H54 (cell line): ENCODE measurements around the gene SLC37A2.

ENCODE experiments used
- DNase-seq: peaks from one replicate; pipeline ENCODE4 v3.0.0; 2011; ENCODE audit warnings: low spot score, mixed read lengths; ENCODE audit not compliant: insufficient read length
- FAIRE-seq: peaks from 3 replicates; lab custom pipeline; 2011; peaks lifted over from hg19 to GRCh38; lab: Jason Lieb, UNC
- POLR2A ChIP-seq: IDR thresholded peaks from 2 replicates; pipeline ENCODE4 v1.6.1; 2011; ENCODE audit warnings: low read depth, mild to moderate bottlenecking, low read length

The SLC37A2 gene

GRCh38 chr11:125092669-125093068 lies 29.6 kb downstream of the SLC37A2 start:
- FAIRE-seq (no peak), DNase-seq (no peak)
- no peak for TF ChIP-seq POLR2A

GRCh38 chr11:125093502-125093901 lies 30.4 kb downstream of the SLC37A2 start:
- FAIRE-seq (no peak), DNase-seq (no peak)
- TF ChIP-seq POLR2A: no peak

- no peak for TF ChIP-seq POLR2A
- FAIRE-seq (no peak), DNase-seq (no peak)
Measured at GRCh38 chr11:125094731-125095130, 31.6 kb downstream of the SLC37A2 start.

- FAIRE-seq (no peak), DNase-seq (no peak)
- no peak for TF ChIP-seq POLR2A
Measured at GRCh38 chr11:125100136-125100535, 37.0 kb downstream of the SLC37A2 start.

GRCh38 chr11:125101596-125101995 lies 38.5 kb downstream of the SLC37A2 start:
- FAIRE-seq (no peak), DNase-seq (no peak)
- TF ChIP-seq POLR2A: no peak

GRCh38 chr11:125102025-125102424 lies 38.9 kb downstream of the SLC37A2 start:
- no peak for FAIRE-seq
- TF ChIP-seq POLR2A: no peak

GRCh38 chr11:125102510-125102909 lies 39.4 kb downstream of the SLC37A2 start:
- DNase-seq (no peak), FAIRE-seq (no peak)
- TF ChIP-seq POLR2A: no peak

More at GRCh38 chr11:125102025-125102424, 38.9 kb downstream of the SLC37A2 start:
- DNase-seq: no peak

- TF ChIP-seq POLR2A: no peak
- DNase-seq (no peak), FAIRE-seq (no peak)
Measured at GRCh38 chr11:125105926-125106325, 42.8 kb downstream of the SLC37A2 start.

- no peak for TF ChIP-seq POLR2A
- FAIRE-seq (no peak), DNase-seq (no peak)
Measured at GRCh38 chr11:125108469-125108868, 45.4 kb downstream of the SLC37A2 start.

GRCh38 chr11:125110506-125110905 lies 47.4 kb downstream of the SLC37A2 start:
- no peak for FAIRE-seq

GRCh38 chr11:125111001-125111342 lies 47.9 kb downstream of the SLC37A2 start:
- no peak for TF ChIP-seq POLR2A
- FAIRE-seq (peak; percentile 23), DNase-seq (no peak)

More at GRCh38 chr11:125110506-125110905, 47.4 kb downstream of the SLC37A2 start:
- no peak for DNase-seq
- no peak for TF ChIP-seq POLR2A

- TF ChIP-seq POLR2A: no peak
- DNase-seq: peak; percentile 87
- FAIRE-seq: peak; percentile 97
Measured at GRCh38 chr11:125111343-125112207, 48.5 kb downstream of the SLC37A2 start, which contains the start of gene TMEM218. Gene TMEM218 (minus strand): TSS chr11:125111626. CDS start chr11:125102241, 9,385 bp downstream.

- no peak for TF ChIP-seq POLR2A
- DNase-seq (no peak), FAIRE-seq (no peak)
Measured at GRCh38 chr11:125112208-125112604, 49.1 kb downstream of the SLC37A2 start.

GRCh38 chr11:125114518-125114917 lies 51.4 kb downstream of the SLC37A2 start:
- DNase-seq (no peak), FAIRE-seq (no peak)
- no peak for TF ChIP-seq POLR2A

GRCh38 chr11:125117429-125117828 lies 54.3 kb downstream of the SLC37A2 start:
- DNase-seq (no peak), FAIRE-seq (no peak)
- no peak for TF ChIP-seq POLR2A
